Left ventricle myocardium inferior (tissue), 1 donor: ENCODE data around the gene PTPRJ. TPM values are rescaled to one million over a fixed set of nuclear protein-coding genes. Genes with fewer than 3 reads are reported as not detected.
"Not testable (repeated sequence)": the region's sequence is repeated elsewhere in the genome, so short reads cannot be mapped to it uniquely, and the experiment has no call there.

Source experiments
- DNase-seq: peaks from one replicate; pipeline ENCODE4 v3.0.0-alpha.2; 2020
- H3K27ac ChIP-seq: fragments of 200-600 bp; replicated peaks from 2 replicates; pipeline ENCODE4 v1.8.0; 2021
- H3K27me3 ChIP-seq: fragments of 200-600 bp; 2 replicates; pipeline ENCODE4 v1.8.0; 2021; ENCODE audit warnings: low read depth
- H3K36me3 ChIP-seq: fragments of 200-600 bp; 2 replicates; pipeline ENCODE4 v1.8.0; 2021
- H3K4me1 ChIP-seq: fragments of 200-600 bp; 2 replicates; pipeline ENCODE4 v1.8.0; 2021
- H3K4me3 ChIP-seq: fragments of 200-600 bp; 2 replicates; pipeline ENCODE4 v1.8.0; 2021; ENCODE audit warnings: mild to moderate bottlenecking, moderate library complexity
- H3K9me3 ChIP-seq: fragments of 200-600 bp; replicated peaks from 2 replicates; pipeline ENCODE4 v1.8.0; 2021
- intact Hi-C: fragments of 100-400 bp; cut with micrococcal nuclease; formaldehyde crosslinking; loops from one replicate; pipeline ENCODE4 v1.11.0; 2022
- total RNA-seq: library from RNA; stranded (reverse); fragmentation: NEBNext Ultra II Directional; extraction: Animal tissue kit (Norgen Biotek cat#: 25700); gene quantifications from one replicate; pipeline ENCODE4 v1.2.1, GENCODE V29; 2021
- TF ChIP-seq, protein P1 (sequence below): fragments of 200-600 bp; IDR thresholded peaks from 2 replicates; pipeline ENCODE4 v1.8.0; 2021; ENCODE audit warnings: antibody characterized with exemption, mild to moderate bottlenecking, borderline replicate concordance
- donor health status: DM: no; HTN: yes; CAD: no; lungs with severe emphysema.

The PTPRJ gene
- total RNA-seq, 1 donor from 2014 or later: 6.8 TPM

DNA sequence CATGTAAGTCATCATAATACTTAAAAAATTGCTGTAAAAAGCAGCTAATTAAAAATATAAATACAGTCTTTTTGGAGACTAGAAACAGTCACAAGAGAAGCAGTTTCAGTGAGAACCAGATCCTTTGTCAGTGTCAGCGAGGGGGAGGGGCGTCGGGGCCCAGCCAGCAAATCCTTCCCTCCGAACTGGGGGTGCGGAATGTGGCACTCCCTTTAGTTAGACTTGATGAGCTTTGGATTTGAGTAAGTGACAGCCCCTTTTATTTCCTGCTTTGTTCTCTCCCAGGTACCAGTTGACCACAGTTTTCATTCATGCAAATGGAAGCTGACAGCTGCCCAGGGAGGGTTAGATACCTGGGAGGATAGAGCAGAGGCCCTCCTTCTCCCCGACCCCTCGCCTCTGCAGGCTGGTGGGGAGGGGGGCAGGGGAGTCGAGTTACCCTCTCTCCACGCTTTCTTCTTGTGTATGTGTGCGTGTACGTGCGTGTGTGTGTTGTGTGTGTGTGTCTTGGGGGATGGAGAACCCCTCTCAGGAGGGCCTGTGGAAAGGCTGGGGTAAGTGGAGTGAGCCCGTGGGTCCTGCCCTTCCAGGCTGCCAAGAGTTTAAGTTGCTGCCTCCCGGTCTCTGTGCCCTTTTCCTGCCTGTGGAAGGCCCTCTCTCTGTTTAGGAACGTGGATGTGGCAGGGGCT, 38.3 kb downstream of the PTPRJ start:
- no peak for DNase-seq
- intact Hi-C loops: no loop called here
- no peaks in the 10 kb centered on the region for H3K9me3 ChIP-seq
- no peaks in the 10 kb centered on the region for H3K27me3 ChIP-seq
- no peak overlapping the region for H3K27ac ChIP-seq
- no peak overlapping the region for H3K4me3 ChIP-seq
- TF ChIP-seq, protein P1, sequence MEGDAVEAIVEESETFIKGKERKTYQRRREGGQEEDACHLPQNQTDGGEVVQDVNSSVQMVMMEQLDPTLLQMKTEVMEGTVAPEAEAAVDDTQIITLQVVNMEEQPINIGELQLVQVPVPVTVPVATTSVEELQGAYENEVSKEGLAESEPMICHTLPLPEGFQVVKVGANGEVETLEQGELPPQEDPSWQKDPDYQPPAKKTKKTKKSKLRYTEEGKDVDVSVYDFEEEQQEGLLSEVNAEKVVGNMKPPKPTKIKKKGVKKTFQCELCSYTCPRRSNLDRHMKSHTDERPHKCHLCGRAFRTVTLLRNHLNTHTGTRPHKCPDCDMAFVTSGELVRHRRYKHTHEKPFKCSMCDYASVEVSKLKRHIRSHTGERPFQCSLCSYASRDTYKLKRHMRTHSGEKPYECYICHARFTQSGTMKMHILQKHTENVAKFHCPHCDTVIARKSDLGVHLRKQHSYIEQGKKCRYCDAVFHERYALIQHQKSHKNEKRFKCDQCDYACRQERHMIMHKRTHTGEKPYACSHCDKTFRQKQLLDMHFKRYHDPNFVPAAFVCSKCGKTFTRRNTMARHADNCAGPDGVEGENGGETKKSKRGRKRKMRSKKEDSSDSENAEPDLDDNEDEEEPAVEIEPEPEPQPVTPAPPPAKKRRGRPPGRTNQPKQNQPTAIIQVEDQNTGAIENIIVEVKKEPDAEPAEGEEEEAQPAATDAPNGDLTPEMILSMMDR: no peak
- peaks cover 10% of the 10 kb centered on the region for H3K4me1 ChIP-seq
- no peaks in the 10 kb centered on the region for H3K36me3 ChIP-seq

- Histone ChIP-seq H3K4me1 (peaks cover 8% of the 10 kb centered on the region), H3K9me3 (no peaks in the 10 kb centered on the region)
These were observed 38.8 kb downstream of the PTPRJ start for GRCh38 chr11:48019217-48019584.

DNA sequence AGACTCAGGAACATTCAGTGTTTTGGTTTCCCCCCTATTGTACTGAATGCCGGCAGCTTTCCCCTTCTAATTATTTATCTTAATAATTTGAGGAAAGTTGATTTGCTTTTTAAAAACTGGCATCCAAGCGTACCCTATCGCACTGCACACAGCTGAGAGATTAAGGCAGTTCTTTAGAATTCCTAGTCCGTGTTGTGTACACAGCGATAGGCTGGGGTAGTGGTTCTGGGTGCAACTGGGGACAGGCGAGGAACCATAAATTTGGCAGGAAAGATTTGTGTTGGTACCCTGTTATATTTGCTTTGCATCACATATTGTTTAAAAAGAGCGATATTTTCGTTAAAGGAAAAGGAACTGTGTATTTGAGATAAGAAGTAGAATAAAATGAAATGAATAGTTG, 39.2 kb downstream of the PTPRJ start:
- no peak overlapping the region for H3K4me3 ChIP-seq
- H3K9me3 ChIP-seq: no peaks in the 10 kb centered on the region
- TF ChIP-seq, protein P1: no peak
- DNase-seq: no peak
- no peaks in the 10 kb centered on the region for H3K36me3 ChIP-seq
- no peaks in the 10 kb centered on the region for H3K27me3 ChIP-seq
- H3K27ac ChIP-seq: no peak overlapping the region
- peaks cover 8% of the 10 kb centered on the region for H3K4me1 ChIP-seq
- intact Hi-C loops: no loop called here

More at GRCh38 chr11:48019217-48019584, 38.8 kb downstream of the PTPRJ start:
- H3K27me3 ChIP-seq: no peaks in the 10 kb centered on the region
- H3K4me3 ChIP-seq: no peak overlapping the region
- DNase-seq: no peak
- no peak overlapping the region for H3K27ac ChIP-seq
- H3K36me3 ChIP-seq: no peaks in the 10 kb centered on the region
- TF ChIP-seq, protein P1: no peak
- intact Hi-C loops: no loop called here

- TF ChIP-seq, protein P1: no peak
- no peaks in the 10 kb centered on the region for H3K27me3 ChIP-seq
- no peaks in the 10 kb centered on the region for H3K36me3 ChIP-seq
- H3K4me1 ChIP-seq: peaks cover 10% of the 10 kb centered on the region
- H3K27ac ChIP-seq: peak overlapping the region; percentile 16
- DNase-seq: no peak
- H3K4me3 ChIP-seq: no peak overlapping the region
- intact Hi-C loops: no loop called here
- H3K9me3 ChIP-seq: no peaks in the 10 kb centered on the region
These were observed 39.9 kb downstream of the PTPRJ start for GRCh38 chr11:48020092-48020755.

- H3K27ac ChIP-seq, intact Hi-C loops, DNase-seq, H3K27me3 ChIP-seq, H3K36me3 ChIP-seq, H3K9me3 ChIP-seq, H3K4me3 ChIP-seq: not testable (repeated sequence)
- peaks cover 14% of the 10 kb centered on the region for H3K4me1 ChIP-seq
These were observed 41.0 kb downstream of the PTPRJ start for GRCh38 chr11:48021201-48021820.

DNA sequence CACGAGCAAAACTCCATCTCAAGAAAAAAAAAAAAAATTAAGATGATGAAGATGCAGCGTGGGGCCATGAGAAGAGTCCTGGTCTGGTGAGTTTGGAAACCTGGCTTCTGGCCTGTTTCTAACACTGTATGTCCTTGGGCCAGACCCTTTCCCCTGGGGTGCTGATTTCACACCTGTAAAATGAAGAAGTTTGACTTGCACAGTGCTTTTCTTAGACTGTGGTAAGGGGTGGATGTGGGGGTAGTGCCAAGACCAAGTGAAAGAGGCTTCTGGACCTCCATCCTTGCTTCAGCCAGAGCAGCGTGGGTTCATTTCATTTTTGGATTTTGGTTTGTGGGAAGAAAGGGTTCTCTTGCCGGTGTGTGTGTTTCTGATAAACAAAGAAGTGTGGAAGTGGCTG, 42.1 kb downstream of the PTPRJ start:
- intact Hi-C loops: no loop called here
- H3K27ac ChIP-seq: no peak overlapping the region
- TF ChIP-seq, protein P1: no peak
- no peaks in the 10 kb centered on the region for H3K27me3 ChIP-seq
- peaks cover 14% of the 10 kb centered on the region for H3K4me1 ChIP-seq
- no peak overlapping the region for H3K4me3 ChIP-seq
- no peak for DNase-seq
- no peaks in the 10 kb centered on the region for H3K36me3 ChIP-seq
- no peaks in the 10 kb centered on the region for H3K9me3 ChIP-seq

GRCh38 chr11:48023608-48024007, 43.2 kb downstream of the PTPRJ start:
- H3K27ac ChIP-seq, H3K27me3 ChIP-seq, H3K4me1 ChIP-seq, H3K36me3 ChIP-seq, DNase-seq, H3K9me3 ChIP-seq, H3K4me3 ChIP-seq, intact Hi-C loops: not testable (repeated sequence)
